Stimulated activated CD4-positive, alpha-beta T cell treated with anti-CD3 and anti-CD28 coated beads, TNF-alpha, amount 100 ng/mL, for 48 hours (primary cell): ENCODE measurements around the gene NGEF.
"Not testable (repeated sequence)": the region's sequence is repeated elsewhere in the genome, so short reads cannot be mapped to it uniquely, and the experiment has no call there.

ENCODE experiments used
- DNase-seq, 3 donors: peaks; one replicate each; pipeline ENCODE4 v3.0.0-alpha.2; 2020; ENCODE audit warnings: low read depth in 3 of 3

NGEF gene

GRCh38 chr2:233021771-233022170 lies 8.7 kb upstream of the NGEF start:
- no peak for DNase-seq

GRCh38 chr2:233020454-233020853 lies 7.4 kb upstream of the NGEF start:
- DNase-seq, result no peak

DNA sequence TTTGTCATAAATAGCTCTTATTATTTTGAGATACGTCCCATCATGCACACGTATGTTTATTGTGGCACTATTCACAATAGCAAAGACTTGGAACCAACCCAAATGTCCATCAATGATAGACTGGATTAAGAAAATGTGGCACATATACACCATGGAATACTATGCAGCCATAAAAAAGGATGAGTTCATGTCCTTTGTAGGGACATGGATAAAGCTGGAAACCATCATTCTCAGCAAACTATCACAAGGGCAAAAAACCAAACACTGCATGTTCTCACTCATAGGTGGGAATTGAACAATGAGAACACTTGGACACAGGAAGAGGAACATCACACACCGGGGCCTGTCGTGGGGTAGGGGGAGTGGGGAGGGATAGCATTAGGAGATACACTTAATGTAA lies 6.6 kb upstream of the NGEF start:
- not testable (repeated sequence) for DNase-seq

- DNase-seq, result no peak
Measured at GRCh38 chr2:233017947-233018346, 4.9 kb upstream of the NGEF start.

DNA sequence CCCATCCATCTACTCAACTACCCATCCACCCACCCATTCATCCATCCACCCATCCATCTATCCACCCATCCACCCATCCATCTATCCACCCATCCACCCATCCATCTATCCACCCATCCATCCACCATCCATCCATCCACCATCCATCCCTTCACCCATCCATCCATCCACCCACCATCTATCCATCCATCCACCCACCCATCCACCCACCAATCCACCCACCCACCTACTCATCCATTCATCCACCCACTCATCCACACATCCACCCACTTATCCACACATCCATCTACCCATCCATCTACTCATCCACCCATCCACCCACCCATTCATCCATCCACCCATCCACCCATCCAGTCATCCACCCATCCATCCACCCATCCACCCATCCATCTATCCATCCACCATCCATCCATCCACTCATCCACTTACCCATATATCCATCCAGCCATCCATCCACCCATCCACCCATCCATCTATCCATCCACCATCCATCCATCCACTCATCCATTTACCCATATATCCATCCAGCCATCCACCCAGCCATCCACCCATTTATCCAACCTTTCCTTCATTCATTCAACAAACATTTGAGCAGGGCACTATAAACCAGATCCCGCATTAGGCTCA lies 2.1 kb upstream of the NGEF start:
- no peak for DNase-seq

GRCh38 chr2:233013650-233014049 lies 594 bp upstream of the NGEF start:
- no peak for DNase-seq

DNA sequence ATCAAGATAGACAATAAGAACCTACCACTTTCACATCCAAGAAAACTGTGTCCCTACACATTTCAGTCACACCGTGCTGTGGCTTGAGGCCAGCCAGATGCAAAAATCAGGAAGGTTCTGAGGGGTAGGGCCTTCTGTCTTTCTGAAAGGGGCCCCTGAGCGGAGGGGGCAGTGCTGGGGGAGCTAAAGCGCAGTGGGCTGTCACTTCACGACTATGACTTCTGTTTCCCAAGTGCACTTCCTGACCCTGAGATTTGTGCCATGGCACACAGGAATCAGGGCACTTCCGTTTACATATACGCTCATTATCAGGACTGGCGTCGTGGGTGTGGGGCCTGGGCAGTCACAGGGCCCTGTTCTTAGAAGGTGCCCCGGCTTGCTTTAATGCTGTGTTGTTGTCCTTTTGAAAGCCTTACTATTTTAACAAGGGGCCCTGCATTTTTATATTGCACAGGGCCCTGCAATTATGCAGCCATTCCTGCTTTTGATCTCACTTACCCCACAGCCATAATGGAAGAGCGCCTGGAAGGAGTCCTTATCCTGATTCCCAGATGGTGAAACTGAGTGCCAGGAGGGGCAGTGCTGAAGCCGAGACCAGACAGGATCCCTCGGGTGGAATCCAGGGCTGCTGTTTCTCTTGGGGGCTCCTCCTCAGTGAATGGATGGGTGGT lies 620 bp downstream of the NGEF start:
- DNase-seq, result no peak

GRCh38 chr2:233011702-233012131 lies 1.3 kb downstream of the NGEF start:
- no peak for DNase-seq

DNA sequence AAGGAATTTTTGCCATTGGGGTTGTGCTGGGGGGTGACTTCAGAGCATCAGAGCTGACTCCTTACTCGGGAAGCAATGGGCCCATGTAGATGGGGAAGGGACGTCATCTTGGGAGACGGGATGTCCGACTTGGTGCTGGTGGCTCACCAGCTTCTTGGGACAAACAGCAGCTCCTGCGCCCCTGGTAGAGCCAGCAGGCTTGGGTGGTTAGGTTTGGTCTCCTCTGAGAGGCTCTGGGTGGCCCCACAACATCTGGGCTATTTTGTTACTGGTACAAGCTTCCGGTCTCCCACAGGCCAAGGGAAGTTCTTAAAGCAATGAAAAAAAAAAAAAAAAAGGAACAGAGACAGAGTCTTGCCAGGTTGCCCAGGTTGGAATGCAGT lies 1.8 kb downstream of the NGEF start:
- no peak for DNase-seq

DNA sequence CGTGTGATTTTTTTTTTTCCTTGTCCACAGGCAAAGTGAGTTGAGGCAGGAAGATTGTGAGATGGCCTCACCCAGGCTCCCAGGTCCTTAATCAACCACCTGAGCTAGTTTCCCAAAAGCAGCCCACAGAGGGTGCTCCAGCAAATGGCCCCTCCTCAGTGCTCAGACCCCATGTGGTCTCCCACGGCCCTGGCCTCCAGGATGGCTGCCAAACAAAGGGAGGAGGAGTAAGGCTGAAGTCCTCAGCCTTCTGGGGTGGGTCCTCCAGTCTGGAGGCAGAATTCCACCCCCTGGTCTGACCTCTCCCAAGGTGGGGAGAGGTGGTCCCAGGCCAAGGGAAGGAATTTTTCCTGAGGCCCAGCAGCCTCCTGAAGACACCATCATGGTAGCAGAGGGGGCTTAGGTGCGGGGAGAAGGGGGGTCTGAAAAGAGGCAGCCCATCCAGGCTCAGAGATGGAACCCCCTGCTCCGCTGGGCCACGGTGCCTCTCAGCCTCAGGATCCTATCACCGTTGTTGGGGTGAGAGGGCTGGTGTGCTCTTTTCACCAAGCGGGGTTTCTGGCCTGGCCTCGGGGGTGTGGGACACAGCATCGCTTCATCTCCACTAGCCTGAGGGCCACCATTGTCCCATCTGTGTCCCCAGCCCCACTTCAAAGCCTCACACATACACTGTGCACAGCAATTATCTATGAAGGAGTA lies 2.3 kb downstream of the NGEF start:
- no peak for DNase-seq

DNA sequence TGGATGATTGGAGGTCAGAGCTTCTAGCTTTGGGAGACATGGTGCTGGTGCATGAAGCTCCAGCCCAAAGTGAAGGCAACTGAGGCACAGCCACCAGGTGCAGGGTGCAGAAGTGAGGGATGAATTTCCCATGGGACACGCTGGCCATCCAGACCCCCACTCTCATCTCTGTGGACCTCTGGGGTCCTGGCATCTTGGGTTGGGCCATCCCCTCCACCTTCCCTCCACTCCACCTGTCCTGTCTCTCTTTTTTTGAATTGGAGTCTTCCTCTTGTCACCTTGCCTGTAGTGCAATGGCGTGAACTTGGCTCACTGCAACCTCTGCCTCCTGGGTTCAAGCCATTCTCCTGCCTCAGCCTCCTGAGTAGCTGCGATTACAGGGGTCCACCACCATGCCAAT lies 3.4 kb downstream of the NGEF start:
- DNase-seq, result no peak

DNA sequence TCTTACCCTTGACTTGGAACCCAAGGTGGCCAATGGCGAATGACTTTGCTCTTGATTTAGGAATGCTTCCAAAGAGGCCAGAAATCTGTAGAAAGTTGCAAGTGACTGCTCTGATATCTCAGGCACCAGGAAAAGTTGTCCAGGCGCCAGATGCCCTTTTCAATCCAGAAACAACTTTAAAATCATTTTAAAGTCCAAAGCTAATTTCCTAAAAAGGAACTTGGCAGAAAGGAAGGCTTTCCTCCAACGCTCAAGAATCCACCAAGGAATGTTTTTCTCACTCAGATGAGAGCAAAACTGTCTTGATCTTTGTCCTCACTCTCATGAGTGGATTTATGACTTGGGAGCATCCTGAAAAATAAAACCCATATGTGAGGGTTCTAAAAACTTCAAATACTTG lies 5.3 kb downstream of the NGEF start:
- no peak for DNase-seq

DNA sequence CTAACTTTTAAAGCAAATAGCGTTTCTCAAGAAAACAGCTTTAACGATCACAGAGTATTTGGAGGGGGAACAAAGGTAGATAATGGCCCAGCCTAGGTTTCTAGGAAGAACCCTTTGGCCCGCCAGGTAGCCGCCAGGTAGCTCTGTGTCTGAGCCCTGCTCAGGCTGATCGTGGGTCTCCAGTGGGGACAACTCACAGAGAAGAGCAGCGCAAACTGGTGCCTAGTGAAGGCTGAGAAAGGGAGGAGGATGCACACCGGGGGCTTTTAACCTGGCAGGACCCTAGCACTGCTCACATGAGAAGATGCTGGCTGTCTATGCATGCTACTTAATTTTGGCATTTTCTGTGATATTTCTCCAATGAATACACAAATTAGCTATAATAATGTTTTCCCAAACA lies 5.8 kb downstream of the NGEF start:
- no peak for DNase-seq

GRCh38 chr2:233006648-233007047 lies 6.4 kb downstream of the NGEF start:
- DNase-seq, result no peak

- no peak for DNase-seq
Measured at GRCh38 chr2:233005096-233005495, 8.0 kb downstream of the NGEF start.

GRCh38 chr2:233003658-233004555 lies 9.1 kb downstream of the NGEF start:
- no peak for DNase-seq

DNA sequence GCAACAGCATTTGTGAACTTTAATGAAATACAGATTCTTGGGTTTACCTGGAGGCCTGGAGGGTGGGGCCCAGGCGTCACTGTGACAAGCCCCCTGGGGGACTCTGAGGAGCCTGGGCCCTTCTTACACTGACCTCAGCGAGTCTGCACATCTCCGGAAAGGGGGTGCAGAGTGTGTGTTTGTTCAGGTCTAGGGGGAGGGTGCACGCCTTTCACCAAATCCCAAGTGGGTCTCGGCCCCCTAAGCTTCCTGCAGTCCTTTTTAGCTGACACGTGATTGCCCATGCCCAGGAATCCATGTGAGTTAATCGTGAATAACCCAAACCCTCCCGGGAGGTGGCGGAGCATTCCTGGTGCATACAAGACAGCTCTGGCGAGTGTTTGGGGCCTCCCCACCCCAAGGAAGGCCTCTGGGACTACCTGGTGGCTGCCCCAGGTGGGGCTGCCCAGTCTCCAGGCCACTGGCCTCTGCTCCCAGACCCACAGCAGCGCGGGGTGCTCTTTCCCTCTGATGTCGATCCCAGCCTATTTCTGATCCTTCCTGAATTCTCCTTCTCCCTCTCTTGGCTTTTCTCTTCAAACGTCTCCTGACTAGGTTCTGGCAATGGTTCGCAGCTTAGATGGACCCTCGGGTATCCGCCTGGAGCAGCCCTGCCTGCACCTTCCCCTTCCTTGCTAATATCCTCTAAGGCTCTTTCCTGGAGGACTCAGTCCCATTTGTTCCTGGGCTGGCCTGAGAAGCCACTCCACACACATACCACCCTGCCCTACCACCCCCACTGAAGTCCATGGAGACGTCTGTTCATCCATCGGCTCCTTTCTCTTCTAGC lies 10.0 kb downstream of the NGEF start:
- DNase-seq, result no peak

GRCh38 chr2:233000886-233001750 lies 11.9 kb downstream of the NGEF start:
- DNase-seq, result no peak

DNA sequence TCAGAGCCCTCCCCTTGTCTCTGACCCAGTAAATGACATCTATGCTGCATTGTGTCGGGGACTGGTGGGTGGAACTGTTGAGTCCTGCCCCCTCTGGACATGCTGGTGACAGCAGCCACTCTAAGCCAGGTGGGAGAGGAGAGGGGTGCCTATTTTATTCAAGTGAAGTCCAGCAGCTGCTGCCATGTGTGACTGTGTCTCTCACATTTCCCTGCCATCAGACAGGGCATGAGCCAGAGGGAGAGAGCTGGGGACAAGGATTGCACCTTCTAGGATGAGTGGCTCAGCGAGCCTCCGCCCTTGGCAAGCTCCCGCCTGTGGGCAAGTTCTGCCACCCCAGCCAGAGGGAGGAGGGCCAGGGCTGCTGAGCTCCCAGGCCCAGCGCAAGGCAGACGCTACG lies 13.7 kb downstream of the NGEF start:
- DNase-seq, result no peak

DNA sequence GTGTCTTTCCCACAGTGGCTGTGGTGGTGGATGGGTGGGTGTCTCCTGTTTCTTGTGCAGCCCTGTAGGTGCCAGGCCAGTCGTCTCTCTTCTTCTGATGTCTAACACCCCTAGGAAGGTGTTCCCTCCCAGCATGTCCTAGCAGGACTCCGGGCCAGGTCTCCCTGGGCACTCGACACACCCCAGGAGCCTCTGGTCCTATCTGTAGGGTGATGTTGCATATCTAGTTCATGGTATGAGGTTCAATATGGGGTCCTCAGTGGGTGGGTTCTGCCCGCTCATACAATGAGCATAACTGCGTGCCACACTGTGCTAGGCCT lies 14.4 kb downstream of the NGEF start:
- no peak for DNase-seq
